ENCODE data around the gene SPATA31C1. TPM values are rescaled to one million over a fixed set of nuclear protein-coding genes. Genes with fewer than 3 reads are reported as not detected.
"Not testable (repeated sequence)": the region's sequence is repeated elsewhere in the genome, so short reads cannot be mapped to it uniquely, and the experiment has no call there.

Gene SPATA31C1
- total RNA-seq, result not detected in 2 replicates

DNA sequence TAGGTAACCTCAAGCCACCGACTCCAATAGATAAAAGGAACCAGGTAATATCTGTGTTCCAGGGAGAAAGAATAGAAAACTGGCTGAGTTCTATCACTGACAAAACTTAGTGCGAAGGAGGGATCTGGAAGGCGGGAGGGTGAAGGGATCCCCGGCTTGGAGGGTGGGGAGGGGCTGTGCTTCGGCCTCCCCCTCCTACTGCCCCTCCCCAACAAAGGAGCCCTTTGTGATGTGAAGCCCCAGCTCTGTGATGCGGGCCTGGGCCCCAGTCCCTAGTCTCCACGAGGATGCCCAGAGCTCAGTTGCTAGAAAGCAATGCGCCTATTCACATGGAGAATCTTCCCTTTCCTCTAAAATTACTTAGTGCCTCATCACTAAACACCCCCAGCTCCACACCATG lies at the start of gene SPATA31C1:
Gene SPATA31C1 (plus strand): TSS at position 301 of the 400 bp plus-strand sequence.
- H3K4me3 ChIP-seq (ENCODE audit: low read depth, low read length); DNase-seq (ENCODE audit: low read depth); FAIRE-seq; H3K36me3 ChIP-seq (ENCODE audit: control insufficient read depth, insufficient read depth, low read length); H3K27me3 ChIP-seq (ENCODE audit: control insufficient read depth, insufficient read depth, low read length): not testable (repeated sequence)

DNA sequence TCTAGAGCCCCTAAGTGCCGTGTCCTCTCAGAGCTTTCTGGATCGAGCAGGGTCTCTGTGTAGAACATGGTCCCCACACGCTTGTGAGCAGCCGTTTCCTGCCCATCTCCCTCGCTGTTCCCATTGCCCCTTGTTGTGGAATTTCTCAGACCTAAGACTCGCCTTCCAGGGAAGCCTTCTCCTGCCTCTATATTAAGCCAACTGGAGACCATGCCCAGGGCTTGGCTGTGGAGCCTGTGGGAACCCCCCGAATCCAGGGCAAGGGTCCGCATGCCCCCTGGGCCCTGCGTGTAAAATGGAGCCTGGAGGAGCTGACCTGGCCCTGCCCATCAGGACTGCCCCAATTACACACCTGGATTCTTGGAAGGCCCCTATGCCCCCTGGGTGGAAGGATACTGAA lies 49.6 kb upstream of the SPATA31C1 start:
- DNase-seq (ENCODE audit: low read depth) (no peak), FAIRE-seq (no peak)
- TF ChIP-seq, protein P1, sequence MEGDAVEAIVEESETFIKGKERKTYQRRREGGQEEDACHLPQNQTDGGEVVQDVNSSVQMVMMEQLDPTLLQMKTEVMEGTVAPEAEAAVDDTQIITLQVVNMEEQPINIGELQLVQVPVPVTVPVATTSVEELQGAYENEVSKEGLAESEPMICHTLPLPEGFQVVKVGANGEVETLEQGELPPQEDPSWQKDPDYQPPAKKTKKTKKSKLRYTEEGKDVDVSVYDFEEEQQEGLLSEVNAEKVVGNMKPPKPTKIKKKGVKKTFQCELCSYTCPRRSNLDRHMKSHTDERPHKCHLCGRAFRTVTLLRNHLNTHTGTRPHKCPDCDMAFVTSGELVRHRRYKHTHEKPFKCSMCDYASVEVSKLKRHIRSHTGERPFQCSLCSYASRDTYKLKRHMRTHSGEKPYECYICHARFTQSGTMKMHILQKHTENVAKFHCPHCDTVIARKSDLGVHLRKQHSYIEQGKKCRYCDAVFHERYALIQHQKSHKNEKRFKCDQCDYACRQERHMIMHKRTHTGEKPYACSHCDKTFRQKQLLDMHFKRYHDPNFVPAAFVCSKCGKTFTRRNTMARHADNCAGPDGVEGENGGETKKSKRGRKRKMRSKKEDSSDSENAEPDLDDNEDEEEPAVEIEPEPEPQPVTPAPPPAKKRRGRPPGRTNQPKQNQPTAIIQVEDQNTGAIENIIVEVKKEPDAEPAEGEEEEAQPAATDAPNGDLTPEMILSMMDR (IDR thresholded peaks at IDR 0.05; ENCODE audit: insufficient read depth, low read length, severe bottlenecking), result no peak
- no peaks in the 10 kb centered on the region for H3K36me3 ChIP-seq (ENCODE audit: control insufficient read depth, insufficient read depth, low read length)
- H3K27me3 ChIP-seq (ENCODE audit: control insufficient read depth, insufficient read depth, low read length), result no peaks in the 10 kb centered on the region
- no peak overlapping the region for H3K4me3 ChIP-seq (ENCODE audit: low read depth, low read length)

DNA sequence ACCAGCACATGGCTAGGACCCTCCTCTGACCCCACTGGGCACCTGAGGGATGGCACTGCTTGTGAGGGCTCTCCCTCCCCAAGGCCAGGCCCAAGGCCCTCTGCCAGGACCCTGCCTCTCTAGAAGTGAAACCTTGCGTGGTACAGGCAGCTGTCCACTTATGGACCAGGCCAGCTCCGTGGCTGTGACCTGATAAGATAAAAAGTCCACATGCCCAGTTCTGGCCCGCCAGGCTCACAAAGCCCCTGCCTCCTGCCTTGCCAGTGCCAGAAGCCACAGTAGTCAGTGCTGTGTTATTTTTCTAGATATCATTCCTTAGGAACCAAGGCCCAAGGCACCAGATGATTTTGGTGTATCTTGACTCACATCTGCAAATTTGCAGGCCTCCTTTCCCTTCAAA lies 49.1 kb upstream of the SPATA31C1 start:
- H3K36me3 ChIP-seq (ENCODE audit: control insufficient read depth, insufficient read depth, low read length), result no peaks in the 10 kb centered on the region
- FAIRE-seq (no peak), DNase-seq (ENCODE audit: low read depth) (no peak)
- no peaks in the 10 kb centered on the region for H3K27me3 ChIP-seq (ENCODE audit: control insufficient read depth, insufficient read depth, low read length)
- TF ChIP-seq, protein P1 (IDR thresholded peaks at IDR 0.05; ENCODE audit: insufficient read depth, low read length, severe bottlenecking), result no peak
- H3K4me3 ChIP-seq (ENCODE audit: low read depth, low read length), result no peak overlapping the region

DNA sequence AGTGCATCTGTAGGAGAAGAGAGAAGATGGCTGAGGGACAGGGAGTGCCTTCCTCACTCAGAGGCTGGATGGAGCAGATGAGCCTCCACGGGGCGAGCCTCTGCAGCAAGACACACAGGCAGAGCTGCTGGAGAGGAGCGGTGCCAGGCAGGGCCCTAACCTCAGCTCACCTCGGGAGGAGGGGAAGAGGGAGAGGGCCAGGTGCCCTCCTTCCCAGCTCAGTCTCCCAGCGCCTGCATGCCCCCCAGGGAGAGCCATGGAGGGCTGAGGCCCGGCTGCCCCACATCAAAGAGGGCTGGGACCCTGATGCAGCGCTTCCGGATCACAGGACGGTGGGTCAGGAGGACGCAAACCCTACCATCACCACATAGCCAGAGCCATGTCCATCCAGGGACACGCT lies 48.7 kb upstream of the SPATA31C1 start:
- FAIRE-seq, result no peak
- no peak overlapping the region for H3K4me3 ChIP-seq (ENCODE audit: low read depth, low read length)
- DNase-seq (ENCODE audit: low read depth), result no peak
- H3K36me3 ChIP-seq (ENCODE audit: control insufficient read depth, insufficient read depth, low read length), result no peaks in the 10 kb centered on the region
- TF ChIP-seq, protein P1 (IDR thresholded peaks at IDR 0.05; ENCODE audit: insufficient read depth, low read length, severe bottlenecking), result no peak
- H3K27me3 ChIP-seq (ENCODE audit: control insufficient read depth, insufficient read depth, low read length), result no peaks in the 10 kb centered on the region

DNA sequence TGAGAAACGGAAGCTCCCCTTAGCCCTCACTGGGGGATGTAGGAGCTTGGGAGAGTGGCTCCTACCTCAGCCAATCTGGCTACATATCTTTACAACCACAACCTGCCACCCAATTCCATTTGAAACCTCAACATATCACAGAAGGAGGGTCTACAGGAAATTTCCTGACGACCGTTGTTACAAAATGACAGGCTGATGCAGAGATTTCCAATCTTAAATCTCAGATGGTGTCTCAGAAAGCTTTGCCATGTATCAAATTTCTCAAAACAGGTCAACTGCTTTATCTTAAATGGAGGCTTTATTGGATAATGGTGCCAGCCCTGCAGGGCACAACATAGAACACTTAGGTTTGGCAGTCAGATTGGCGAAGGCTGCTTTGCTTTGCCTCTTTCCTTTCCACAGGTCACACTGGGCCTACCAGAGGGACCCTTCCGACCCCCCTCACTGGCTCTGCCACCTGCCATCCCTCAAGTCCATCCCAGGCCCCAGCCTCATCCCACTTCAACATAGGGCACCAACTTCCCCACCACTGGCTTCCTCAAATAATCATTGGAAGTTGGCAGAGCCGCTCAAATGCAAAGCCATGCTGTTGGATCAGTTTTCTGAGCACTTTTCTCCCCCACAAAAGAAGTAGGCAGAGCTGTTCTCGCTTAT lies 46.2 kb upstream of the SPATA31C1 start:
- no peaks in the 10 kb centered on the region for H3K36me3 ChIP-seq (ENCODE audit: control insufficient read depth, insufficient read depth, low read length)
- FAIRE-seq (no peak), DNase-seq (ENCODE audit: low read depth) (no peak)
- TF ChIP-seq, protein P1 (IDR thresholded peaks at IDR 0.05; ENCODE audit: insufficient read depth, low read length, severe bottlenecking), result no peak
- no peak overlapping the region for H3K4me3 ChIP-seq (ENCODE audit: low read depth, low read length)
- H3K27me3 ChIP-seq (ENCODE audit: control insufficient read depth, insufficient read depth, low read length), result no peaks in the 10 kb centered on the region

DNA sequence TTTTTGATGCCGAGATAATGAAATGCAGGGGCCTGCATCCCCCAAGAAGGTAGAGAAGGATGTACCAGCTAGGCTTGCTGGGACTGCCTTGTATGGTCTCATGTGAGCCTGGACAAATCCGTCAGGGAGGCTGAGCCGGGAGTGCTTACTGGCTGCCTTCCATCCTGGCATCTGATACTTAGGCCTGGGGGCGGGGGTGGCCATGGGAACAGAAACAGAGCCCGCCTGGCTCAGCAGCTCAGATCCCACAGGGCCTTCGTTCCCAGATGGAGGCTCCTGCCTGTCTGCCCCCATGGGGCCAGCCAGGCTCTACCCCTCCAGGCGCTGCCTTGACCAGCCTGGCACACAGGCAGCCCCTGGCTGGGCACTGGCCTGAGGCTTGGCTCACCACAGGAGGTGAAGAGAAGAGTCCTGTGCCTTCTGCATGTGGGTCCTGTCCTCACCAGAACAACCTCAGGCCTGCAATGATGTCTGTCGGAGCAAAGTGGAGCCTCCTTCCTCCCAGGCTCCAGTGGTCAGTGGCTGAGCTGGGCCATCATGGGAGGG lies 45.6 kb upstream of the SPATA31C1 start:
- FAIRE-seq, result no peak
- TF ChIP-seq, protein P1 (IDR thresholded peaks at IDR 0.05; ENCODE audit: insufficient read depth, low read length, severe bottlenecking), result no peak
- H3K27me3 ChIP-seq (ENCODE audit: control insufficient read depth, insufficient read depth, low read length), result no peaks in the 10 kb centered on the region
- H3K4me3 ChIP-seq (ENCODE audit: low read depth, low read length), result no peak overlapping the region
- no peak for DNase-seq (ENCODE audit: low read depth)
- no peaks in the 10 kb centered on the region for H3K36me3 ChIP-seq (ENCODE audit: control insufficient read depth, insufficient read depth, low read length)
